Mucosa of stomach (tissue), 1 donor: ENCODE measurements around the gene SPC24.
"Not testable (repeated sequence)": the region's sequence is repeated elsewhere in the genome, so short reads cannot be mapped to it uniquely, and the experiment has no call there.

ENCODE experiments used
- H3K27me3 ChIP-seq: one replicate; pipeline ENCODE4 v1.7.0; 2013; ENCODE audit warnings: mild to moderate bottlenecking, low read length; ENCODE audit not compliant: control insufficient read depth, insufficient read depth
- H3K36me3 ChIP-seq: one replicate; pipeline ENCODE4 v1.7.0; 2013; ENCODE audit warnings: low read length; ENCODE audit not compliant: control insufficient read depth, insufficient read depth
- H3K4me1 ChIP-seq: one replicate; pipeline ENCODE4 v1.7.0; 2013; ENCODE audit warnings: mild to moderate bottlenecking, low read length; ENCODE audit not compliant: control insufficient read depth, insufficient read depth
- H3K4me3 ChIP-seq: one replicate; pipeline ENCODE4 v1.7.0; 2013; ENCODE audit warnings: low read length
- H3K9ac ChIP-seq: one replicate; pipeline ENCODE4 v1.7.0; 2013; ENCODE audit warnings: mild to moderate bottlenecking, low read length, moderate library complexity
- H3K9me3 ChIP-seq: one replicate; pipeline ENCODE4 v1.7.0; 2013; ENCODE audit warnings: mild to moderate bottlenecking, low read length, moderate library complexity; ENCODE audit not compliant: control insufficient read depth
- donor health status: Pancreatic carcinoma.

The SPC24 gene

GRCh38 chr19:11171144-11171543 lies 15.6 kb upstream of the SPC24 start:
- H3K4me3 ChIP-seq, result no peak overlapping the region
- H3K4me1 ChIP-seq, result no peaks in the 10 kb centered on the region
- peaks cover 22% of the 10 kb centered on the region for H3K36me3 ChIP-seq
- H3K9me3 ChIP-seq, result no peaks in the 10 kb centered on the region
- no peaks in the 10 kb centered on the region for H3K27me3 ChIP-seq
- H3K9ac ChIP-seq, result no peak overlapping the region

GRCh38 chr19:11169896-11170678 lies 14.5 kb upstream of the SPC24 start:
- H3K4me1 ChIP-seq, result no peaks in the 10 kb centered on the region
- no peaks in the 10 kb centered on the region for H3K27me3 ChIP-seq
- H3K9ac ChIP-seq, result no peak overlapping the region
- H3K4me3 ChIP-seq, result no peak overlapping the region
- no peaks in the 10 kb centered on the region for H3K9me3 ChIP-seq
- peaks cover 22% of the 10 kb centered on the region for H3K36me3 ChIP-seq

- H3K9me3 ChIP-seq, result no peaks in the 10 kb centered on the region
- H3K27me3 ChIP-seq, result no peaks in the 10 kb centered on the region
- H3K9ac ChIP-seq, result no peak overlapping the region
- peaks cover 18% of the 10 kb centered on the region for H3K36me3 ChIP-seq
- no peak overlapping the region for H3K4me3 ChIP-seq
- H3K4me1 ChIP-seq, result no peaks in the 10 kb centered on the region
Observed at GRCh38 chr19:11168568-11168967, 13.0 kb upstream of the SPC24 start.

GRCh38 chr19:11166281-11167142 lies 10.9 kb upstream of the SPC24 start:
- Histone ChIP-seq H3K36me3 (peaks cover 6% of the 10 kb centered on the region), H3K4me1 (no peaks in the 10 kb centered on the region)

GRCh38 chr19:11165486-11166030 lies 10.0 kb upstream of the SPC24 start:
- Histone ChIP-seq H3K9ac (no peak overlapping the region), H3K9me3 (no peaks in the 10 kb centered on the region), H3K27me3 (no peaks in the 10 kb centered on the region), H3K4me3 (no peak overlapping the region), H3K36me3 (peaks cover 6% of the 10 kb centered on the region), H3K4me1 (no peaks in the 10 kb centered on the region)

More at GRCh38 chr19:11166281-11167142, 10.9 kb upstream of the SPC24 start:
- no peak overlapping the region for H3K4me3 ChIP-seq
- H3K9me3 ChIP-seq, result no peaks in the 10 kb centered on the region
- H3K27me3 ChIP-seq, result no peaks in the 10 kb centered on the region
- no peak overlapping the region for H3K9ac ChIP-seq

GRCh38 chr19:11164879-11165406 lies 9.4 kb upstream of the SPC24 start:
- Histone ChIP-seq H3K36me3 (peaks cover 3% of the 10 kb centered on the region), H3K9ac (no peak overlapping the region), H3K9me3 (no peaks in the 10 kb centered on the region), H3K4me3 (no peak overlapping the region), H3K4me1 (no peaks in the 10 kb centered on the region), H3K27me3 (no peaks in the 10 kb centered on the region)

- H3K36me3 ChIP-seq, result no peaks in the 10 kb centered on the region
- H3K9ac ChIP-seq, result no peak overlapping the region
- no peak overlapping the region for H3K4me3 ChIP-seq
Observed at GRCh38 chr19:11164296-11164695, 8.7 kb upstream of the SPC24 start.

GRCh38 chr19:11160440-11160768 lies 4.8 kb upstream of the SPC24 start:
- H3K36me3 ChIP-seq, H3K4me1 ChIP-seq, H3K9ac ChIP-seq, H3K27me3 ChIP-seq, H3K9me3 ChIP-seq, H3K4me3 ChIP-seq: not testable (repeated sequence)

More at GRCh38 chr19:11164296-11164695, 8.7 kb upstream of the SPC24 start:
- no peaks in the 10 kb centered on the region for H3K9me3 ChIP-seq
- H3K4me1 ChIP-seq, result no peaks in the 10 kb centered on the region
- no peaks in the 10 kb centered on the region for H3K27me3 ChIP-seq

- no peaks in the 10 kb centered on the region for H3K9me3 ChIP-seq
- peaks cover 13% of the 10 kb centered on the region for H3K4me1 ChIP-seq
- no peaks in the 10 kb centered on the region for H3K27me3 ChIP-seq
- no peak overlapping the region for H3K4me3 ChIP-seq
- H3K9ac ChIP-seq, result no peak overlapping the region
- no peaks in the 10 kb centered on the region for H3K36me3 ChIP-seq
Observed at GRCh38 chr19:11159598-11160439, 4.2 kb upstream of the SPC24 start.

- Histone ChIP-seq H3K9me3 (no peaks in the 10 kb centered on the region), H3K36me3 (no peaks in the 10 kb centered on the region), H3K9ac (no peak overlapping the region), H3K27me3 (no peaks in the 10 kb centered on the region), H3K4me3 (no peak overlapping the region), H3K4me1 (peaks cover 17% of the 10 kb centered on the region)
Observed at GRCh38 chr19:11154683-11155047, 917 bp downstream of the SPC24 start.

- H3K36me3 ChIP-seq, result no peaks in the 10 kb centered on the region
- peaks cover 17% of the 10 kb centered on the region for H3K4me1 ChIP-seq
- H3K9ac ChIP-seq, result no peak overlapping the region
- no peak overlapping the region for H3K4me3 ChIP-seq
- no peaks in the 10 kb centered on the region for H3K27me3 ChIP-seq
- no peaks in the 10 kb centered on the region for H3K9me3 ChIP-seq
Observed at GRCh38 chr19:11152318-11153062, 3.1 kb downstream of the SPC24 start.
